A204.1 (cell line): Measurements from ENCODE around the gene PTPN14.

Source experiments
- FAIRE-seq: peaks from 2 replicates; lab custom pipeline; 2012; peaks lifted over from hg19 to GRCh38; lab: Jason Lieb, UNC

Gene PTPN14

GRCh38 chr1:214425716-214426425, 125.5 kb downstream of the PTPN14 start:
- FAIRE-seq: no peak

- FAIRE-seq: no peak
These were observed 126.3 kb downstream of the PTPN14 start for GRCh38 chr1:214425101-214425500.

GRCh38 chr1:214423045-214423444, 128.4 kb downstream of the PTPN14 start:
- FAIRE-seq: no peak

GRCh38 chr1:214422137-214422671, 129.2 kb downstream of the PTPN14 start:
- FAIRE-seq: no peak

GRCh38 chr1:214420833-214421232, 130.6 kb downstream of the PTPN14 start:
- FAIRE-seq: no peak

- no peak for FAIRE-seq
These were observed 131.1 kb downstream of the PTPN14 start for GRCh38 chr1:214420341-214420740.

GRCh38 chr1:214419650-214420049, 131.8 kb downstream of the PTPN14 start:
- FAIRE-seq: no peak

- no peak for FAIRE-seq
These were observed 133.0 kb downstream of the PTPN14 start for GRCh38 chr1:214418391-214418790.

- no peak for FAIRE-seq
These were observed 133.7 kb downstream of the PTPN14 start for GRCh38 chr1:214417545-214418210.

- no peak for FAIRE-seq
These were observed 134.5 kb downstream of the PTPN14 start for GRCh38 chr1:214416858-214417257.

- no peak for FAIRE-seq
These were observed 135.0 kb downstream of the PTPN14 start for GRCh38 chr1:214416417-214416816.

- FAIRE-seq: no peak
These were observed 136.3 kb downstream of the PTPN14 start for GRCh38 chr1:214415131-214415530.

GRCh38 chr1:214414691-214415090, 136.7 kb downstream of the PTPN14 start:
- FAIRE-seq: no peak

GRCh38 chr1:214413315-214413714, 138.1 kb downstream of the PTPN14 start:
- no peak for FAIRE-seq

- no peak for FAIRE-seq
These were observed 146.7 kb downstream of the PTPN14 start for GRCh38 chr1:214404571-214405213.

GRCh38 chr1:214404154-214404553, 147.2 kb downstream of the PTPN14 start:
- no peak for FAIRE-seq

- FAIRE-seq: no peak
These were observed 148.0 kb downstream of the PTPN14 start for GRCh38 chr1:214403431-214403830.

GRCh38 chr1:214402613-214403083, 148.8 kb downstream of the PTPN14 start:
- FAIRE-seq: no peak

GRCh38 chr1:214401666-214402065, 149.7 kb downstream of the PTPN14 start:
- no peak for FAIRE-seq

- no peak for FAIRE-seq
These were observed 151.3 kb downstream of the PTPN14 start for GRCh38 chr1:214400131-214400530.

GRCh38 chr1:214398490-214398889, 152.9 kb downstream of the PTPN14 start:
- FAIRE-seq: no peak

- no peak for FAIRE-seq
These were observed 153.9 kb downstream of the PTPN14 start for GRCh38 chr1:214397497-214397896.

GRCh38 chr1:214396330-214396729, 155.1 kb downstream of the PTPN14 start:
- no peak for FAIRE-seq
